Neutrophil (primary cell): ENCODE measurements around the gene NEDD4L.

Experiments used
- H3K27ac ChIP-seq: fragments of 200-600 bp; sonication (generic); 2 replicates; pipeline ENCODE4 v1.5.1; 2016; ENCODE audit warnings: mild to moderate bottlenecking, moderate library complexity
- H3K27me3 ChIP-seq: fragments of 200-600 bp; sonication (generic); 2 replicates; pipeline ENCODE4 v1.6.0; 2016; ENCODE audit warnings: mild to moderate bottlenecking
- H3K36me3 ChIP-seq: fragments of 200-600 bp; sonication (generic); 2 replicates; pipeline ENCODE4 v1.5.1; 2017
- H3K4me1 ChIP-seq, 2 experiments: fragments of 200-600 bp in 1 of 2; sonication (generic) in 1 of 2; 1 replicate in 1 of 2; 2 replicates in 1 of 2; pipeline versions ENCODE4 v1.5.1 to v1.6.1; 2013 to 2016; ENCODE audit warnings: low read depth in 1 of 2, low read length in 1 of 2, mild to moderate bottlenecking in 1 of 2, moderate library complexity in 1 of 2; ENCODE audit not compliant: control insufficient read depth in 1 of 2, insufficient read depth in 1 of 2
- H3K4me3 ChIP-seq, 2 experiments: fragments of 200-600 bp in 1 of 2; sonication (generic) in 1 of 2; 1 replicate in 1 of 2; 2 replicates in 1 of 2; pipeline ENCODE4 v1.5.1; 2013 to 2016; ENCODE audit warnings: low read depth in 1 of 2, low read length in 1 of 2, mild to moderate bottlenecking in 1 of 2, moderate library complexity in 1 of 2
- H3K9me3 ChIP-seq: fragments of 200-600 bp; sonication (generic); 2 replicates; pipeline ENCODE4 v1.5.1; 2016
- TF ChIP-seq, protein P1 (sequence below): fragments of 200-600 bp; sonication (generic); IDR thresholded peaks from 2 replicates; pipeline ENCODE4 v1.5.1; 2016; ENCODE audit warnings: antibody characterized with exemption

The NEDD4L gene

DNA sequence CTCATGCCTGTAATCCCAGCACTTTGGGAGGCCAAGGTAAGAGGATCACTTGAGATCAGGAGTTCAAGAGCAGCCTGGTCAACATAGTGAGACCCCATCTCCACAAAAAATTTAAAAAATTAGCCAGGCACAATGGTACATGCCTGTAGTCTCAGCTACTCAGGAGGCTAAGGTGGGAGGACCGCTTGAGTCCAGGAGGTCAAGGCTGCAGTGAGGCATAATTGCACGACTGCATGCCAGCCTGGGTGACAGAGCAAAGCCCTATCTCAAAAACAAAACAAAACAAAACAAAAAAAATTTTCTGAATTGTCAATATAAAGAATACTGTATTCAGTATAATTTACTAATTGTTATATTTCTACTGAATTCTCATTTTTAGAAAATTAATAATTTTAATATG lies 20.9 kb upstream of the NEDD4L start:
- Histone ChIP-seq H3K4me3 (no peak overlapping the region), H3K27me3 (peaks cover 9% of the 10 kb centered on the region), H3K36me3 (no peaks in the 10 kb centered on the region), H3K4me1 (no peaks in the 10 kb centered on the region), H3K27ac (no peak overlapping the region), H3K9me3 (no peaks in the 10 kb centered on the region)
- TF ChIP-seq, protein P1, sequence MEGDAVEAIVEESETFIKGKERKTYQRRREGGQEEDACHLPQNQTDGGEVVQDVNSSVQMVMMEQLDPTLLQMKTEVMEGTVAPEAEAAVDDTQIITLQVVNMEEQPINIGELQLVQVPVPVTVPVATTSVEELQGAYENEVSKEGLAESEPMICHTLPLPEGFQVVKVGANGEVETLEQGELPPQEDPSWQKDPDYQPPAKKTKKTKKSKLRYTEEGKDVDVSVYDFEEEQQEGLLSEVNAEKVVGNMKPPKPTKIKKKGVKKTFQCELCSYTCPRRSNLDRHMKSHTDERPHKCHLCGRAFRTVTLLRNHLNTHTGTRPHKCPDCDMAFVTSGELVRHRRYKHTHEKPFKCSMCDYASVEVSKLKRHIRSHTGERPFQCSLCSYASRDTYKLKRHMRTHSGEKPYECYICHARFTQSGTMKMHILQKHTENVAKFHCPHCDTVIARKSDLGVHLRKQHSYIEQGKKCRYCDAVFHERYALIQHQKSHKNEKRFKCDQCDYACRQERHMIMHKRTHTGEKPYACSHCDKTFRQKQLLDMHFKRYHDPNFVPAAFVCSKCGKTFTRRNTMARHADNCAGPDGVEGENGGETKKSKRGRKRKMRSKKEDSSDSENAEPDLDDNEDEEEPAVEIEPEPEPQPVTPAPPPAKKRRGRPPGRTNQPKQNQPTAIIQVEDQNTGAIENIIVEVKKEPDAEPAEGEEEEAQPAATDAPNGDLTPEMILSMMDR, result no peak

DNA sequence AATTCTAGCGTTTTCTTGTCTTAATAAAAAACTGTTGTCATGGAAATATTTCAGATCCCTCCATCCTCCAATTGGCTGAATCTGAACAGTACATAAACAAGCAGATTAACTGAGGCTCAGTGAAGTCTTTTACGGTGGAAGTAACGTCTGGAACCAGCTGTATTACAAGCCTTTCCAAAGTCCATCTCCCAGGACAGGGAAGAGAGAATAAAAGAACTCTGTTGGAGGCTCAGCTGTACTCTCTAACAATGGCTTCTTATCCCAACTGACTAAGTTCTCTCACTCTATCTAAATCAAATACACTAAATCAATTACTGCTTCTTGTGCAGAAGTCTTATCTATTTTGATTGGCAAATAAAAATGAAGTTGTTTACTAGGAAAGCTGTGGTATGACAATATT lies 19.9 kb upstream of the NEDD4L start:
- TF ChIP-seq, protein P1, result no peak
- Histone ChIP-seq H3K4me1 (no peaks in the 10 kb centered on the region), H3K9me3 (no peaks in the 10 kb centered on the region), H3K36me3 (no peaks in the 10 kb centered on the region), H3K27me3 (peaks cover 9% of the 10 kb centered on the region), H3K4me3 (no peak overlapping the region), H3K27ac (no peak overlapping the region)

DNA sequence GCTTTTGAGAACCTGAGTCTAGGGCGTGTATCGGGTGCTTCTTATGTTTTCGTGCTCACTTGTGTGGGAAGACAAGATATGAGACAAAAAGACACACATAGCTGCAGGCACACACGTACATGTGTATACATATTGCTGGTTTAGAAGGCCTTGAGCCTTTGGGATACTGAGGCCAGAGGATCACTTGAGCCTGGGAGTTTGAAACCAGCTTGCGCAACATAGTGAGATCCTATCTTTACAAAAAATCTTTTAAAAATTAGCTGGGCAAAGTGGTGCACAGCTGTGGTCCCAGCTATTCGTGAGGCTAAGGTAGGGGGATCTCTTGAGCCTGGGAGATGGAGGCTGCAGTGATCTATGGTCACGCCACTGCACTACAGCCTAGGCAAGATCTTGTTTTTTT lies 18.8 kb upstream of the NEDD4L start:
- no peaks in the 10 kb centered on the region for H3K9me3 ChIP-seq
- H3K4me1 ChIP-seq, result no peaks in the 10 kb centered on the region
- H3K4me3 ChIP-seq, result no peak overlapping the region
- no peak overlapping the region for H3K27ac ChIP-seq
- no peaks in the 10 kb centered on the region for H3K36me3 ChIP-seq
- H3K27me3 ChIP-seq, result peaks cover 9% of the 10 kb centered on the region
- TF ChIP-seq, protein P1, result no peak

DNA sequence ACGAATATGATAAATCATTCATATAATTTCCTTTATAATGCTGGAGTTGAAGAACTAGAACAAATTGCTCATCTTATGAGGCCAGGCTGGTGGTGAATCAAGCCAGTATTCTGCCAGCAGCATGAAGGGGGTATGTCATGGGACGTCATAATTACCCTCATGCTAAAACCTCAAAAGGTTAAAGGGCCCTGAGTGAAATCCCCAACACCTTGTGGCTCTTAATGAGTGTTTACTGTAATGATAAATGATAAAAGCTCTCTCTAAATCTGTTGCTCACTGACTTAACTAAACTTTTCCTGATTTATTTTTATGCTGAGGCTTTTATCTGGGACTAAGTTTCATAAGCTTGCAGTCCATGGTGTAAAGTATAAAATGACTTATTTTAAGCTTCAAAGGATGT lies 18.3 kb upstream of the NEDD4L start:
- TF ChIP-seq, protein P1, result no peak
- H3K4me1 ChIP-seq, result no peaks in the 10 kb centered on the region
- no peaks in the 10 kb centered on the region for H3K36me3 ChIP-seq
- no peak overlapping the region for H3K4me3 ChIP-seq
- H3K9me3 ChIP-seq, result no peaks in the 10 kb centered on the region
- H3K27ac ChIP-seq, result no peak overlapping the region
- peaks cover 9% of the 10 kb centered on the region for H3K27me3 ChIP-seq

DNA sequence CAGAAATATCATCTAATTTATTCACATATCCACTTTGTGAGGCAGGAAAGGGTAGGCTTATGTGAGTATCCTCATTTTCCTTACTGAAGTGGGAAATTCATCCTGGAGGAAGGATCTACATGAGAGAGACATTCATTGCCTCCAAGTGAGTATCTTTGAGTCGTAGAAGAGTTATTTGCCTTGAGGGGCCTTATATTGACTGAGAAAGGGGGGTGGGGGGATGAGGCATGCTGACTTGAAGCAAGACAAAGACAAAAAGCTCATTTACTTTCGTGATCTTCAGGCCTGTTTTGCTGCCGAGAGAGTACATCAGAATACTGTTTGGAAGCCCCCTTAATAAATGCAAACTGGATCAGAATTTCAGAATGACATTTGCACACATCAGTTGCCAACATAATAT lies 17.6 kb upstream of the NEDD4L start:
- peaks cover 9% of the 10 kb centered on the region for H3K27me3 ChIP-seq
- TF ChIP-seq, protein P1, result no peak
- H3K9me3 ChIP-seq, result no peaks in the 10 kb centered on the region
- H3K27ac ChIP-seq, result no peak overlapping the region
- no peaks in the 10 kb centered on the region for H3K36me3 ChIP-seq
- no peaks in the 10 kb centered on the region for H3K4me1 ChIP-seq
- H3K4me3 ChIP-seq, result no peak overlapping the region

DNA sequence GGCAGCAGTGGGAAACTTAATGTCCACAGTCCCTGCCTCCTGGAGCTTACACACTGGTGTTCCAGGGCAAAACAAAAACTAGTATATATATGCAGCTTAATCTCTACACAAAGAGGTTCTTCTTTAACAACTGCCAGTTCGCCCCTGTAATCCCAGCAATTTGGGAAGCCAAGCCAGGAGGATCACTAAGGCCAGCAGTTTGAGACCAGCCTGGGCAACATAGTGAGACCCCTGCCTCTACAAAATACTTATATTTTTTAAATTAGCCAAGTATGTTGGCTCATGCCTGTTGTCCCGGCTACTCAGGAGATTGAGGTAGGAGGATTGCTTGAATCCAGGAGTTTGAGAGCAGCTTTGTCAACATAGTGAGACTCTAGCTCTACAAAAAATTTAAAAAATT lies 17.2 kb upstream of the NEDD4L start:
- no peak overlapping the region for H3K27ac ChIP-seq
- H3K4me1 ChIP-seq, result no peaks in the 10 kb centered on the region
- H3K36me3 ChIP-seq, result no peaks in the 10 kb centered on the region
- TF ChIP-seq, protein P1, result no peak
- no peak overlapping the region for H3K4me3 ChIP-seq
- no peaks in the 10 kb centered on the region for H3K9me3 ChIP-seq
- H3K27me3 ChIP-seq, result peaks cover 11% of the 10 kb centered on the region
